ENCODE data around the gene ROR1.
"Not testable (repeated sequence)": the region's sequence is repeated elsewhere in the genome, so short reads cannot be mapped to it uniquely, and the experiment has no call there.

The ROR1 gene

GRCh38 chr1:64073705-64074104 lies 299.9 kb downstream of the ROR1 start:
- no peak for DNase-seq

GRCh38 chr1:64074767-64075166 lies 300.9 kb downstream of the ROR1 start:
- no peak for DNase-seq

GRCh38 chr1:64077281-64077940 lies 303.6 kb downstream of the ROR1 start:
- DNase-seq: no peak

GRCh38 chr1:64080941-64081562 lies 307.2 kb downstream of the ROR1 start:
- DNase-seq: no peak

GRCh38 chr1:64082459-64082858 lies 308.6 kb downstream of the ROR1 start:
- no peak for DNase-seq

GRCh38 chr1:64084451-64084850 lies 310.6 kb downstream of the ROR1 start:
- DNase-seq: no peak

GRCh38 chr1:64087768-64088167 lies 314.0 kb downstream of the ROR1 start:
- no peak for DNase-seq

GRCh38 chr1:64090436-64090835 lies 316.6 kb downstream of the ROR1 start:
- no peak for DNase-seq

- no peak for DNase-seq
These were observed 319.1 kb downstream of the ROR1 start for GRCh38 chr1:64092851-64093371.

GRCh38 chr1:64093941-64094340 lies 320.1 kb downstream of the ROR1 start:
- DNase-seq: no peak

GRCh38 chr1:64095832-64096231 lies 322.0 kb downstream of the ROR1 start:
- DNase-seq: no peak

- no peak for DNase-seq
These were observed 324.0 kb downstream of the ROR1 start for GRCh38 chr1:64097859-64098258.

GRCh38 chr1:64098436-64098835 lies 324.6 kb downstream of the ROR1 start:
- DNase-seq: no peak

GRCh38 chr1:64098846-64099582 lies 325.2 kb downstream of the ROR1 start:
- DNase-seq: no peak

- no peak for DNase-seq
These were observed 327.0 kb downstream of the ROR1 start for GRCh38 chr1:64100791-64101190.

- not testable (repeated sequence) for DNase-seq
These were observed 330.8 kb downstream of the ROR1 start for GRCh38 chr1:64104585-64104984.

GRCh38 chr1:64107118-64107519 lies 333.3 kb downstream of the ROR1 start:
- DNase-seq: no peak

GRCh38 chr1:64107632-64108031 lies 333.8 kb downstream of the ROR1 start:
- no peak for DNase-seq

GRCh38 chr1:64110924-64111777 lies 337.3 kb downstream of the ROR1 start:
- no peak for DNase-seq

GRCh38 chr1:64111787-64112186 lies 338.0 kb downstream of the ROR1 start:
- DNase-seq: no peak

- no peak for DNase-seq
These were observed 338.5 kb downstream of the ROR1 start for GRCh38 chr1:64112281-64112680.

- no peak for DNase-seq
These were observed 340.3 kb downstream of the ROR1 start for GRCh38 chr1:64114012-64114525.

- DNase-seq: no peak
These were observed 342.7 kb downstream of the ROR1 start for GRCh38 chr1:64116537-64116936.

Measured in NCI-H1694 treated with DMSO at 0.1 percent for 48 hours (cell line).